Esophagus muscularis mucosa (tissue), 2 donors: Measurements from ENCODE around the gene SERPINF2.

Source experiments
- EP300 ChIP-seq: sonication (generic); formaldehyde crosslinking; IDR thresholded peaks from one replicate; pipeline ENCODE4 v1.6.1; 2017; ENCODE audit warnings: antibody characterized with exemption
- POLR2A ChIP-seq: fragments of 450-650 bp; IDR thresholded peaks from one replicate; pipeline ENCODE4 v1.6.1; 2017; ENCODE audit warnings: antibody characterized with exemption, moderate library complexity, mild to moderate bottlenecking, low read depth

DNA sequence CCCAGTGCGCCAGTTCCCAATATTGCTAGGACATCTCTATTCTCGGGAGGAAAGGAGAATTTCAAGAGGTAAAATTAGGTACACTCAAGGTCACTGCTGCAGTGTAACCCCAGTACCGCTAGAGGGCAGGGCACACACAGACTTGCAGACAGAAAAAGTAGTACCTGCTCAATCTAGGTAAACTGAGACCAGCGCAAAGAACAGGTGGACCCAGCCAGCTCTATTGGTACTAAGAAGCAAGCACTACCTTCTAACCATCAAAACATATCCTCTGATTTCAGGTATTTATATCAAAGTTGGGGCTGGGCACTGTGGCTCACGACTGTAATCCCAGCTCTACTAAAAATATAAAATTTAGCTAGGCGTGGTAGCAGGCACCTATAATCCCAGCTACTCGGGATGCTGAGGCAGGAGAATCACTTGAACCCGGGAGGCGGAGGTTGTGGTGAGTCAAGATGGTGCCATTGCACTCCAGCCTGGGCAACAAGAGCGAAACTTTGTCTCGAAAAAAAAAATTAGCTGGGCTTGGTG lies 21.8 kb upstream of the SERPINF2 start:
- TF ChIP-seq EP300 (no peak), POLR2A (no peak)
